HS-27A (cell line): Measurements from ENCODE around the gene IFT80.
"Not testable (repeated sequence)": the region's sequence is repeated elsewhere in the genome, so short reads cannot be mapped to it uniquely, and the experiment has no call there.

Experiments used
- DNase-seq: peaks from one replicate; pipeline ENCODE4 v3.0.0-alpha.2; 2012; ENCODE audit warnings: low read depth, missing footprints

IFT80 gene

DNA sequence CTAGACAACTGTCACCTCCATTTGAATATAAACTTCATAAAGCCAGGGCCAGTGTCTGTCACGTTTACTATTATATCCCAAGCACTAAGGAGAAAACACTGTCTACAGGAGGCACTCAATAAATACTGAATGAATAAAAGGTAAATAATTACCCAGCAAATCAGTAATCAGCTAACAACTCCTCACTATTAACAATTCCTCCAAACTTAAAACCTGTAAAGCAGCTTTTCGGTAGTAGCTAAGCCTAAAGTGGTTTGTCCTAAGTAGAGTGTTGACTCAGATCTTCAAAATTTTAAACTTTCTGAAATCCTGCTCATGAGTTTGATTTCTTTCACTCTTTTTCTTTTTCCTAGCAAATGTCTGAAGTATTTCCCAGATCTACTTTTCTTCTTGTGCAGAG, 133.9 kb downstream of the IFT80 start:
- no peak for DNase-seq

GRCh38 chr3:160260587-160261270, 138.3 kb downstream of the IFT80 start:
- no peak for DNase-seq

- DNase-seq, result no peak
Observed at GRCh38 chr3:160259589-160259988, 139.4 kb downstream of the IFT80 start.

DNA sequence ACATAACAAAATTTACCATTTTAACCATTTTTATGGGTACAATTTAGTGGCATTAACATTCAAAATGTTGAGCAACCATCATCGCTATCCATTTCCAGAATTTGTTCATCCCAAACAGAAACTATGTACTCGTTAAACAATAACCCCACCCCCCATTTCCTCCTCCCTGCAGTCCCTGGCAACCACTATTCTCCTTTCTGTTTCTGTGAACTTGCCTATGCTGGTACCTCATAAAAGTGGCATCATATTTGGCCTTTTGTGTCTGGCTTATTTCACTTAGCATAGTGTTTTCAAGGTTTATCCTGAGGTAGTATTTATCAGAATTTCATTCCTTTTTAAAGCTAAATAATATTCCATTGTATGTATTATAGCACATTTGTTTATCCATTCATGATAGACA, 141.4 kb downstream of the IFT80 start:
- DNase-seq, result no peak

DNA sequence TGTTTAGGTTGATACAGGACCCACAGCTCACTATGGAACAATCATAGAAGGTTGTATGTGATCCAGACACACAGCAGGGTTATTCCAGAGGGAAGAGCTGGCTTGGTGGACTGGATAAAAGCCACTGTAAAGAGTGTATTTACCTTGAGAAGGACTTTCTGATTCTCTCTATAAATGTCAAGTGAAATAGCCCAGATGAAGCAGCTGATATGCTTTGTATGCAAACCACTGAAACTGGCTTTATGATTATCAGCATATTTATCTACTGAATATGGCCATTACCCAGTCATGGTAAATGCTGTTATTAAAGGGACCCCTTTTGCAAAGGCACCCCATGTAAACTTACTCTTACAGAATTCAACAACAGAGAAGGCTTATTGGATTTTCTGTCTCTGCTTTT, 145.7 kb downstream of the IFT80 start:
- no peak for DNase-seq

- no peak for DNase-seq
Observed at GRCh38 chr3:160247766-160248165, 151.3 kb downstream of the IFT80 start.

- DNase-seq, result no peak
Observed at GRCh38 chr3:160245261-160245800, 153.7 kb downstream of the IFT80 start.

DNA sequence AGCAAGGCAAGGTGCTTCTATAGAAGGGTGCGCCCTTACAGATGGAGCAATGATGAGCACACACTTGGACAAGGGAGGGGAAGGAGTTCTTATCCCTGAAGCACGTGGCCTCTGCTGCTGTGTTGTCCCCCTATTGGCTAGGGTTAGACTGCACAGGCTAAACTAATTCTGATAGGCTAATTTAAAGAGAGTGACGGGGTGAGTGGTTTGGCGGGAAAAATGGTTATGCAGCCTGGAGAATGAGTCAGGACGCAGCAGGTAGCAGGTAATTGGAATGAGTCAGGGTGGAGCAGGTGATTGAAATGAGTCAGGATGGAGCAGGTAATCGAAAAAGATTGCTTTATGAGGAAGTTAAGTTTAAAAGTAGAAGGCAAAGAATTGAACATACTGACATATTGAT, 158.3 kb downstream of the IFT80 start:
- DNase-seq, result not testable (repeated sequence)

DNA sequence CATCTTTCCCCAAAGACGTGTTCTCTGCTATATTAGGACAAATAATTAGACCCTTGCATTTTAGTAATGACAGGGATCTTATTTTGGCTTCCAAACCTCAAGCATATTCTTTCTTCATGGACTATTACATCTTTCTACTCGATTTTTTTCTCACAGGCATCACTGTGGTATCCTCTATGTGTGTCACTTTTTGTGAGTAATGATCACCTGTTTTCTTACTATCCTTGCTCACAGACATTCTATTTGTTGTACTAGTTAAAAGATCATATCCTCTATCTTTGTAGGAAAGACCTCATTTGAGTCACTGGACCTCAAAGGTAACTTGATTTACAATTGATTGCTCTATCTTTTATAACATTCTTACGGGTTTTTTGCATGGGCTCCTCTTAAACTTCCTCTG, 167.0 kb downstream of the IFT80 start:
- DNase-seq, result no peak

DNA sequence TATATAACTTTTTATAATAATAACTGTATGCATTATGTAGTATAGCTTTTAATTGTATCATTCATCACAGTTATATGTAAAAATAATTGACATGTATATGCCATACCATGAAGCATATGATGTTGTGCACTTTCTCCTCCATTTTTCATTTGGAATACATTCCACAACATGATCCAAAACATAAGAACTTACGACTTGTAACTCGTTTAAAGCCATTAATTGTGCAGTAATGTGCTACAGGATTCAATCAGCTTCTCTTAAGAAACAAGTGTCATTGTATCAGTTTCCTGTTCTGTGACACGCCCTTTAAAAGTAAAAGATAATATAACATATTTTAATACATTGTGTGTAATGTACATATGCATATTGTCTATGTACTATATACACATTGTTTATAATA, 171.6 kb downstream of the IFT80 start:
- DNase-seq, result no peak

GRCh38 chr3:160226026-160226907, 172.8 kb downstream of the IFT80 start:
- no peak for DNase-seq

DNA sequence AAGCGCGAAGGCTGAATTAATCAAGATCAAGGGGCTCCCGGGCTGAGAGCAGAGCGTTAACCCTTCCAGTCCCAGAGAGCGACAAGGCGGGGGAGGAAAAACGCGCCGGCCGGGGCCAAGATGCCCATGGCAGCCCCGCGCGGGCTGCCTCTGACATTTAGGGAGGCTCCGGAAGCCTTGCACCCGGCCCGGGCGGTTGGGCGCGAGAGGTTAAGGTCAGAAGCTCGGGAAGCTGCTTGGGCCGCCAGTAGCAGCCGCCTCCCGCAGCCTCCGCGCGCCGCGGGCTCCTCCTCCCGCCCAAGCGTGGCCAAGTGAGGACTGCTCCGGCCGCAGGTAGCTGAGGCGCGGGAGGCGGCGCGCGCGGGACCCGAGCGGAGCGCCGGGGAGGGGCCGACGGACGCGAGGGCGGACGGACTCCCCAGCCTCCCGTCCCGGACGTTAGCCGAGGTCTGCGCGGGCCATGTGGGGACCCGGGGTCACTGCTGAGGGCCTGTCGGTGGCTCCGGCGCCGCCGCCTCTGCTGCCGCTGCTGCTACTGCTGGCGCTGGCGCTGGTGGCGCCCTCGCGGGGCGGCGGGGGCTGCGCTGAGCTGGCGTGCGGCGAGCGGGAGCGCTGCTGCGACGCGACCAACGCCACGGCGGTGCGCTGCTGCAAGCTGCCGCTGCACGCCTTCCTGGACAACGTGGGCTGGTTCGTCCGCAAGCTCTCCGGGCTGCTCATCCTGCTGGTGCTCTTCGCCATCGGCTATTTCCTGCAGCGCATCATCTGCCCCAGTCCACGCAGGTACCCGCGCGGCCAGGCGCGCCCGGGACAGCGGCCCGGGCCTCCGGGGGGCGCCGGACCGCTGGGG, 173.6 kb downstream of the IFT80 start, which contains the start of gene C3orf80:
Gene C3orf80, plus strand, starts transcription at position 247 of the 850 bp plus-strand sequence. Its CDS starts 214 bp downstream, at position 461.
- no peak for DNase-seq

DNA sequence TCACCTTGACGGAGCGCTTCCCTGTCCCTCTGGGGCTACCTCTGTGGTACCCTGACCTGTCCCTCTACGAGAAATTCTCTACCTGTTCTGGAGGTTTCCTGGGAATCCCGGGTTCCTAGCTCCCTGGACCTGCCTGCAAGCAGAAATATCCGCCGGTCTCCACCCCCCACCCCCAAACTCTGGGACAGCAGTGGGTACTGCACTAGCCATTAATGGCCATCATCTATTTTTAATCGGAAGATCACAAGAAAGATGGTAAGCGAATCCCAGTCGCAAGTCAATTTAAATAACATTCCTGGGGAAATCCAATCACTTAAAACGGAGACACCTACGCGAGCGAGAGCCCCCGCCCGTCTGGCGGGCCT, 174.2 kb downstream of the IFT80 start:
- DNase-seq, result no peak

DNA sequence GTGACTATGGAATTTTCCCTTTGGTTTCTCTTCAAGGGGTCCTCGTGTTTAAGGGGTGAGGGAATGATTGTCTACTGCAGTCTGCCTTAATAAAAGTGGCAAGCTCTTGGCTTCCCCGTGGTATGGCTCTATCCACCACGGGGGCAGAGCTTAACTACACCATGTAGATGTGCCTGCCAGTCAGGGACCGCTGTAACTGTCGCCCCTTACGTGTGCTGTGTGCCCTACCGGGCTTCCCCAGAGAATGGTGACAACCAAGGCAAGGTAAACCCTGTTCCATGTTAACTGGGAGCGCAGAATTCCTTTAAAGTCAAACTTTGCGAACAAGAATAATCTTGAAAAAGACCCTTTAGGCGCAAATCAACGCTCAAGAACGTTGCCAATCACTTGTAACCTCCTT, 174.8 kb downstream of the IFT80 start:
- DNase-seq, result no peak

DNA sequence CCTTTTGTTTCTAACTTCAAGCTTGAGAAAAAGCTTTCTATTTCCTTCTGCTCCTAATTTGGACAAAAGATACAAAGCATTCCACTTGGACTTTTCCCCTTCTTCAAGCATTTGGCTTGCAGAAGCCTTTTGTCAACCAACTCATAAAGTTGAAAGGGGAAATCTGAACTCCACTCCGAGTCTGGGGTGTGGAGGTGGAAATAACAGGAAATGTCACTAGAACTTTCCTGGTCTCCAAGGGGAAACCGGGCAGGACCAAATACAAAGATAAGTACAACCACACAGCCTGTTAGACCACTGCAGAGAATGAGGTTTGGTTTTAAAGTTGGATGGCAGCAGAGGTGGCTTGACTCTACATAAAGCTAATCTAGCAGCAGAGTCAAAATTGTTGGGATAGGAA, 178.0 kb downstream of the IFT80 start:
- no peak for DNase-seq

DNA sequence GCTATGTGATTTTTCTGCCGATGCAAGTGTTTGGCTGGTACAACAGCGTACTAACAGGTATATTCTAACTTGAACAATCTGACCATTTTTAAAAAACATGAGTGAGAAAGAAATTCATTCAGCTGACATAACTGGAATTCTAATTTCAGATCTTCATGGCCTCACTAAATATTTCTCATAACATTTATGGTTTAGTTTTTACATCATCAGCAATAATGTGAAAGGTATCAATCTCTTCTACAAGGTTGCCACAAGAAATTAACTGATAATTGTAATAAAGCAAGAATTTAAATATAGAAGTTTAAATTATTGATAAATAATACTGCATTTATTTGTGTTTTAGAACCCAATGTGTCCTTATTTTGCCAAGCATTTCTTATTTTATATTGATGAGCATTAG, 179.0 kb downstream of the IFT80 start:
- DNase-seq, result no peak

DNA sequence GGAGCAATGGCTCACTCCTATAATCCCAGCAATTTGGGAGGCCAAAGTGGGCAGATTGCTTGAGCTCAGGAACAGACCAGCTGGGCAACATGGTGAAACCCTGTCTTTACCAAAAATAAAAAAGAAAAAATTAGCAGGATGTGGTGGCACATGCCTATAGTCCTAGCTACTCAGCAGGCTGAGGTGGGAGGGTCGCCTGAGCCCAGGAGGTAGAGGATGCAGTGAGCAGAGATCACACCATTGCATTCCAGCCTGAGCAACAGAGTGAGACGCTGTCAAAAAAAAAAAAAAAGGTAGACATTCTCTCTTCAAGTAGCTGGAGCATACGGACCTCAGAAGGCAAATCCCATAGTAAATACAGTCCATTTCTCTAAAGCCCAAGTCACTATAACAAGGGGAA, 180.9 kb downstream of the IFT80 start:
- no peak for DNase-seq

- DNase-seq, result no peak
Observed at GRCh38 chr3:160217675-160218074, 181.3 kb downstream of the IFT80 start.

DNA sequence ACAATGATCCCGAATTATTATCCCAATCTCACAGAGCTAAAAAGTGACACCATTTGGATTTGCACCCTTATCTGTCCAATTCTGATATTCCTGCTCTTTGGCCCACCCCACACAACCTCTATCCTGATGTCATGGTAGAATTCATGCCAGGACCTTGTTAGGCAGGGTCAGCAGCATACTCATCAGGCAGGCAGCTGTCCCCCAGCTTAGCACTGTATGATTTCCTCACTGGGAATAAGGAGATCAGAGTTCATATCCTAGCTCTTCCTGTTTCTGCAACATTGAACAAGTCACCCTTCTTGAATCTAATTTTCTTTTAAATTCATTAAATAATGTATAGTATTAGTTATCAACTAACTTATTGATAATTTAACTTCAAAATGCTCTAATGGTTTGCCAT, 185.8 kb downstream of the IFT80 start:
- DNase-seq, result no peak

- DNase-seq, result peak; percentile 40
Observed at GRCh38 chr3:160210799-160211221, 188.2 kb downstream of the IFT80 start.

GRCh38 chr3:160210341-160210740, 188.7 kb downstream of the IFT80 start:
- DNase-seq, result no peak
